Erythroblast (primary cell): Measurements from ENCODE around the gene OLFM2.

Experiments used
- GATA1 ChIP-seq: IDR thresholded peaks from 2 replicates; pipeline ENCODE4 v1.6.1; 2011; ENCODE audit warnings: low read depth, mild to moderate bottlenecking, control low read depth, low read length, moderate library complexity
- POLR2A ChIP-seq: IDR thresholded peaks from 2 replicates; pipeline ENCODE4 v1.6.1; 2011; ENCODE audit warnings: mild to moderate bottlenecking, low read length

- TF ChIP-seq POLR2A (no peak), GATA1 (no peak)
Observed at GRCh38 chr19:9849791-9850190, 86.5 kb downstream of the OLFM2 start.
